Memory B cell (primary cell): Measurements from ENCODE around the gene CTSK.
A peak's percentile ranks its signal among the peaks of the same experiment; 100 is the strongest.

Source experiments
- ATAC-seq: fragments of 150-1000 bp; cut with Tn5 transposase; 2 replicates; pipeline ENCODE4 v1.10.0; 2021; ENCODE audit warnings: low read depth, mild to moderate bottlenecking, moderate library complexity
- DNase-seq, 2 donors: peaks; one replicate each; pipeline ENCODE4 v3.0.0; 2022; ENCODE audit warnings: low spot score in 2 of 2
- H3K27ac Mint-ChIP-seq: one replicate; pipeline ENCODE4 v1.8.0; 2022; ENCODE audit warnings: mild to moderate bottlenecking, moderate library complexity, mixed read lengths
- H3K27me3 Mint-ChIP-seq: one replicate; pipeline ENCODE4 v1.8.0; 2022; ENCODE audit warnings: mixed read lengths
- H3K36me3 Mint-ChIP-seq: one replicate; pipeline ENCODE4 v1.8.0; 2022; ENCODE audit warnings: mild to moderate bottlenecking, mixed read lengths
- H3K4me1 Mint-ChIP-seq: one replicate; pipeline ENCODE4 v1.8.0; 2022; ENCODE audit warnings: mixed read lengths
- H3K4me3 Mint-ChIP-seq: one replicate; pipeline ENCODE4 v1.8.0; 2022; ENCODE audit warnings: mild to moderate bottlenecking, moderate library complexity, mixed read lengths
- H3K9me3 Mint-ChIP-seq: one replicate; pipeline ENCODE4 v1.8.0; 2022; ENCODE audit warnings: mixed read lengths

Gene CTSK

DNA sequence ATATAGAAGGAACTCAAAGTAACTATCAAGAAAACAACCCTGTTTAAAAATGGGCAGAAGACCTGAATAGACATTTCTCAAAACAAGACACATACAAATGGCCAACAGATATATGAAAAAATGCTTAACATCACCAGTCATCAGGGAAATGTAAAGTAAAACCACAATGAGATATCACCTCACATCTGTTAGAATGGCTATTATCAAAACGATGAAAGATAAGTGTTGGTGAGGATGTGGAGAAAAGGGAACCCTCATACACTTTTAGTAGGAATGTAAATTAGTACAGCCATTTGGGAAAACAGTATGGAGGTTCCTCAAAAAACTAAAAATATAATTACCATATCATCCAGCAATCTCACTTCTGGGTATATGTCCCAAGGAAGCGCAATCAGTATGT, 45.5 kb downstream of the CTSK start:
- Mint-ChIP-seq H3K27me3 (no peaks in the 10 kb centered on the region), H3K27ac (peak overlapping the region; percentile 9), H3K36me3 (peaks cover 28% of the 10 kb centered on the region), H3K4me3 (peak overlapping the region; percentile 83), H3K9me3 (no peaks in the 10 kb centered on the region), H3K4me1 (peaks cover 38% of the 10 kb centered on the region)
- no peak for DNase-seq
- no peak for ATAC-seq

DNA sequence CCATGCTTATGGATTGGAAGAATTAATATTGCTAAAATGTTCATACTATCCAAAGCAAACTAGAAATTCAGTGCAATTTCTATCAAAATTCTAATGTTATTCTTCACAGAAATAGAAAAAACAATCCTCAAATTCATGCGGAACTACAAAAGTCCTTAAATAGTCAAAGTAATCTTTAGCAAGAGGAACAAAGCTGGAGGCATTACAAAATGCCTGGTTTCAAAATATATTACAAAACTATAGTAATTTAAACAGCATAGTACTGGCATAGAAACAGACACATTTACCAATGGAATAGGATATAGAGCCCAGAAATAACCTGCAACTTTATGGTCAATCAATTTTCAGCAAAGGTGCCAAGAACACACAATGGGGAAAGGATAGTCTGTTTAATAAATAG, 46.3 kb downstream of the CTSK start:
- no peak for DNase-seq
- Mint-ChIP-seq H3K36me3 (peaks cover 28% of the 10 kb centered on the region), H3K4me3 (peak overlapping the region; percentile 83), H3K27me3 (no peaks in the 10 kb centered on the region), H3K4me1 (peaks cover 38% of the 10 kb centered on the region), H3K9me3 (no peaks in the 10 kb centered on the region), H3K27ac (no peak overlapping the region)
- ATAC-seq, result no peak

DNA sequence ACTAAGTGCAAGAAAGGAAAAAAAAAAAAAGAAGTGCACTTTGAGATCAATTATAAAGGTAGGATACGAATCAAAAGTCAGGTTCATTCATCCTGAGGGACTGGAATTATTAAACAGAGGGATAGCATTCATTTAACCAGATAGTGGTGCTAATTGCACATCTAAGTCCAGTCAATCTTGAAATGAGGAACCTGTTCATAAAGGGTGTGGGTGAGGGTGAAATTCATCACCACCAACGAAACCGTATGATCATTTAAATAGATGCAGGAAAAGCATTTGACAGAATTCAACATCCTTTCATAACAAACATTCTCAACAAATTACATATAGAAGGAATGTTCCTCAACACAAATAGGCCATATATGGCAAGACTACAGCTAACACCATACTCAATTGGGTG, 48.0 kb downstream of the CTSK start:
- Mint-ChIP-seq H3K36me3 (peaks cover 26% of the 10 kb centered on the region), H3K4me3 (peak overlapping the region; percentile 57), H3K27me3 (no peaks in the 10 kb centered on the region), H3K4me1 (peaks cover 28% of the 10 kb centered on the region), H3K27ac (peak overlapping the region; percentile 86), H3K9me3 (no peaks in the 10 kb centered on the region)
- DNase-seq (peak in 1 of 2 donors; percentile 16), ATAC-seq (peak; percentile 75)

DNA sequence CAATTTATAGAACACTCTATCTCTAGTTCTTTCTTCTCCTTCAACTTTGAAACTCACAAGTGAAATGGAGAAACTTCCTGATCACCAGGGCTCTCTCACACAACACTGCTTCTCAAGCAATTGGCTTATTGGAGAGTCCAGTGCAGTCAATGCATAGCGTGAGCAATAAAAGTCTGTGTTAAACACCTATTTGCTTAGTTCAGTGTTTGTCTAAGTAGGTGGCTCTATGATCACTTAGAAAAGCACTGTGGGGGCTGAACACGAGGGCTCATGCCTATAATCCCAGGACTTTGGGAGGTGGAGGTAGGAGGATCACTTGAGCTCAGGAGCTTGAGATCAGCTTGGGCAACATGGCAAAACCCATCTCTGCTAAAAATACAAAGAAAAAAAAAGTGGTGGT, 54.6 kb downstream of the CTSK start:
- Mint-ChIP-seq H3K27me3 (no peaks in the 10 kb centered on the region), H3K9me3 (no peaks in the 10 kb centered on the region), H3K27ac (peak overlapping the region; percentile 48), H3K4me3 (no peak overlapping the region), H3K36me3 (peaks cover 25% of the 10 kb centered on the region), H3K4me1 (peaks cover 2% of the 10 kb centered on the region)
- ATAC-seq (no peak), DNase-seq (no peak)

DNA sequence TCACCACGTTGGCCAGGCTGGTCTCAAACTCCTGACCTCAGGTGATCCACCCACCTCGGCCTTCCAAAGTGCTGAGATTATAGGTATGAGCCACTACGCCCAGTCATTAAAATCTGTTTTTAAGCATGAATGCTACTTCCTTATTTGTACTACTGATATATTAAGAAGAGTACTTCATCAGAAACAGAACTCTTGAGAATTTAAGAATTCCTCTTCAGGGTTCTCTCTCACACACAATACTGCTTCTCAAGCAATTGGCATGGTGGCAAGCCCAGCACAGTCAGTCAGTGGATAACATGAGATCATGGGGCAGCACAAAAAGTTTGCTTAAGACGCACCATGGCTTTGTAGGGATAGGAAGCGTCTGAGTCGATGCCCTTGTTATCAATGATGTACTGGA, 56.6 kb downstream of the CTSK start:
- H3K4me1 Mint-ChIP-seq, result peaks cover 2% of the 10 kb centered on the region
- DNase-seq, result no peak
- no peaks in the 10 kb centered on the region for H3K9me3 Mint-ChIP-seq
- peak overlapping the region; percentile 48 for H3K27ac Mint-ChIP-seq
- ATAC-seq, result no peak
- peaks cover 25% of the 10 kb centered on the region for H3K36me3 Mint-ChIP-seq
- H3K4me3 Mint-ChIP-seq, result no peak overlapping the region
- H3K27me3 Mint-ChIP-seq, result no peaks in the 10 kb centered on the region

DNA sequence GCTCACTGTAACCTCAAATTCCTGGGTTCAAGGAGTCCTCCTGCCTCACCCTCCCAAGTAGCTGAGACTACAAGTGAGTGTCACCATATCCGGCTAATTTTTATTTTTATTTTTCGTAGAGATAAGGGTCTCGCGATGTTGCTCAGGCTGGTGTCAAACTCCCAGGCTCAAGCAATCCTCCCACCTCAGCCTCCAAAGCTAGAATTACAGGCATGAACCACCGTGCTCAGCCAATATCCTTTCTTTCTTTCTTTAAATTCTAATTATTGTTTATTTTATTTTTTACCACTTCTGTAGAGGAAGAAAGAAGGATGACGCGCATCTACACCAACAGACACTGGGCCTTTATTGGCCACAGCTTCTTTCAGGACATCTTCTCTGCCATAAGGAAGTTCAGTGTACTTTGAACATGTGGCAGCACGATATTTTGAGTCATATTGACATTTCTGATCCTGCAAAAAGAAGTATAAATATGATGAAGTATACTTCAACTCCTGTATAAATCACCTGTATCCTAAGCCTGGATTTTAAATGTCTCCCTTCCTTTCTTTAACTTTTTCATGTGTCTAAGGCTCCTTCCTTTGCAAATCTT, 58.2 kb downstream of the CTSK start:
- DNase-seq (no peak), ATAC-seq (no peak)
- no peaks in the 10 kb centered on the region for H3K9me3 Mint-ChIP-seq
- H3K27ac Mint-ChIP-seq, result peak overlapping the region; percentile 56
- peaks cover 25% of the 10 kb centered on the region for H3K36me3 Mint-ChIP-seq
- H3K4me1 Mint-ChIP-seq, result peaks cover 2% of the 10 kb centered on the region
- H3K4me3 Mint-ChIP-seq, result no peak overlapping the region
- H3K27me3 Mint-ChIP-seq, result no peaks in the 10 kb centered on the region

DNA sequence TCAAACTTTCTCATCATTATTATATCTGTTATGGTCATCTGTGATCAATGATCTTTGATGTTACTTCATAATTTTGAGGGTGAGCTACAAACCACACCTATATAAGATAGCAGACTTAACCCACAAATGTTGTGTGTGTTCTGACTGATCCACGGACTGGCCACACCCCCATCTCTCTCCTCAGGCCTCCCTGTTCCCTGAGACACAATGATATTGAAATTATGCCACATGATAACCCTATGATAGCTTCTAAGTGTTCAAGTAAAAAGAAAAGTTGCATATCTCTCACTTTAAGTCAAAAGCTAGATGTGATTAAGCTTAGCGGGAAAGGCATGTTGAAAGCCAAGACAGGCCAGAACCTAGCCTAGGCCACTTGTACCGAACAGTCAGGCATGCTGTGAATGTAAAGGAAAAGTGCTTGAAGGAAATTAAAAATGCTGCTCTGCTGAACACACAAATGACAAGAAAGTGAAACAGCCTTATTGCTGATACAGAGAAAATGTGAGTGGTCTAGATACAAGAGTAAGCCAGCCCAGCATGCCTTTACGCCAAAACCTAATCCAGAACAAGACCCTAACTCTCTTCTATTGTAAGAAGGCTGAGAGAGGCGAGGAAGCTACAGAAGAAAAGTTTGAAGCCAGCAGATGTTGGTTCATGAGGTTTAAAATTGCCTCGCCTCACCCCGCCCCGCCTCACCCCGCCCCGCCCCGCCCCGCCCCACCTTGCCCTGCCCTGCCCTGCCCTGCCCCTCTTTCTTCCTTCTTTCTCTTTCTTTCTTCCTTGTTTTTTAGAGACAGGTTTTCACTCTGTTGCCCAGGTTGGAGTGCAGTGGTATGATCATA, 59.0 kb downstream of the CTSK start:
- ATAC-seq, result no peak
- no peak overlapping the region for H3K4me3 Mint-ChIP-seq
- no peaks in the 10 kb centered on the region for H3K27me3 Mint-ChIP-seq
- H3K36me3 Mint-ChIP-seq, result peaks cover 24% of the 10 kb centered on the region
- H3K4me1 Mint-ChIP-seq, result peaks cover 2% of the 10 kb centered on the region
- DNase-seq, result no peak
- no peaks in the 10 kb centered on the region for H3K9me3 Mint-ChIP-seq
- peak overlapping the region; percentile 56 for H3K27ac Mint-ChIP-seq
